SH-SY5Y (cell line): ENCODE measurements around the gene SOAT2.

Source experiments
- GATA2 ChIP-seq: IDR thresholded peaks from 2 replicates; pipeline ENCODE4 v1.6.1; 2011; ENCODE audit warnings: mild to moderate bottlenecking, low read depth, low read length
- GATA3 ChIP-seq: IDR thresholded peaks from 2 replicates; pipeline ENCODE4 v1.6.1; 2011; ENCODE audit warnings: low read depth, mild to moderate bottlenecking, low read length, moderate library complexity

The SOAT2 gene

DNA sequence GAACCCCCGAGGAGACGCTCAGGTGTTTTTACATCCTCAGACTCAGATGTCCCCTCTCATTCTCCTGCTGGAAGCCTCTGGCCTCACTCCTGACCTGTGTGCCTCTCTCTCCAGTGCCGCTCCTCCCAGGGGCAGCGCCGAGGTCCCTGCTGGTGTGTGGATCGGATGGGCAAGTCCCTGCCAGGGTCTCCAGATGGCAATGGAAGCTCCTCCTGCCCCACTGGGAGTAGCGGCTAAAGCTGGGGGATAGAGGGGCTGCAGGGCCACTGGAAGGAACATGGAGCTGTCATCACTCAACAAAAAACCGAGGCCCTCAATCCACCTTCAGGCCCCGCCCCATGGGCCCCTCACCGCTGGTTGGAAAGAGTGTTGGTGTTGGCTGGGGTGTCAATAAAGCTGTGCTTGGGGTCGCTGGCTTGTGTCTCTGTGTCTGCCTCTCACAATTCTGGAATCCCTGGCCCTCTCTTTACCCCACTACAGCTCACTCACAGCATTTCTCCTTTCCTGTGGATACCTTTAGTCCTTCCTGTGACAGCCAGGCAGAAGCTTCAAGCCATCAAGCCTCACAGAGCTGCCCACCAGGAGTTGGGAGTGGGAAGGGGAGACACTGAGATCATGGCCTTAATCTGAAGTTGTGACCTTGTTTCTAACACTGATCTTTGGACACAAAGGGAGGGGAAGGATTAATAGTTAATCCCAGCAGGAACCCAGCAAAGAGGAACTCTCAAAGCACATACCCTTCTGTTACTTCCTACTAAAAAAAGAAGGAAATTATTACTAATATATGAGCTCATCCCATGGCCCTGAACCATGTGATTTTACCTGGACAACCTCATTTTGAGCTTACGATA is 1.1 kb upstream of the SOAT2 start:
- no peak for TF ChIP-seq GATA3
- TF ChIP-seq GATA2 = no peak

DNA sequence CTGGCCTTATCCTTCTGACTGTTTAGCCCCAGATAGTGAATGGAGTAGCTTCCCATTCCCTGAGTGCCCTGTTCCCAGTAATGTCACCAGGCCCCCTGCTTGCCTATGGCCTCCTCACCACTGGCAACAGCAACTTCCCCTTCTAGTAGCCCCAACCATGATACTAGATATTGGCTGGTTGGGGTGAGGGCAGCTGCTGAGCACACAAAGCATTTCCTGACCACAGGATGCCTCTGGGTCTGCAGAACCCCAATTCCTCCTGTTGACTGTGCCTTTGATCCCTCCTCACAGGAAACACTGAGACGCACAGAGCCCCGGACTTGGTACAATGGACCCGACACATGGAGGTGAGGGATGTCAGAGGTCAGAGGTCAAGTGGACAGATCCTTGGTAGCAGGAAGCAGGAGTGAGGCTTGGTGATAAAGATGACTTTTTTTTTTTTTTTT is 597 bp downstream of the SOAT2 start:
- TF ChIP-seq GATA2 = no peak
- TF ChIP-seq GATA3 = no peak

DNA sequence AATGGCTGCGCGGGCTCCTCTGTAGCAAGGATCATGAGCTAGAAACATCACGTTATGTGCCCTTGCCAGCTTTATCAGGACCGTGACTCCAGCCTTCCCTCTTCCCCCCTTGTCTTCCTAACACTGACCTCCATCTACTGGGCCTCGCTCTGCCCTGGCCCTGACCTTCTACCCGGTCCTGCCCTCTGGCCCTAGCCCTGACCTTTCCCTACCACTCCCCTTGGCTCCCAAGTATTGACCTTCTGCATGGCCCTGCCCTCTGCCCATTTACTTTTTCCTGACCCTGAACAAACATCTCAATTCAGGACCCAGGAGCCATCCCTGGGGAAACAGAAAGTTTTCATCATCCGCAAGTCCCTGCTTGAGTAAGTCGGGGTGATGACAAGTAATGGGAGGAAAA is 2.0 kb downstream of the SOAT2 start:
- TF ChIP-seq GATA3 (no peak), GATA2 (no peak)

DNA sequence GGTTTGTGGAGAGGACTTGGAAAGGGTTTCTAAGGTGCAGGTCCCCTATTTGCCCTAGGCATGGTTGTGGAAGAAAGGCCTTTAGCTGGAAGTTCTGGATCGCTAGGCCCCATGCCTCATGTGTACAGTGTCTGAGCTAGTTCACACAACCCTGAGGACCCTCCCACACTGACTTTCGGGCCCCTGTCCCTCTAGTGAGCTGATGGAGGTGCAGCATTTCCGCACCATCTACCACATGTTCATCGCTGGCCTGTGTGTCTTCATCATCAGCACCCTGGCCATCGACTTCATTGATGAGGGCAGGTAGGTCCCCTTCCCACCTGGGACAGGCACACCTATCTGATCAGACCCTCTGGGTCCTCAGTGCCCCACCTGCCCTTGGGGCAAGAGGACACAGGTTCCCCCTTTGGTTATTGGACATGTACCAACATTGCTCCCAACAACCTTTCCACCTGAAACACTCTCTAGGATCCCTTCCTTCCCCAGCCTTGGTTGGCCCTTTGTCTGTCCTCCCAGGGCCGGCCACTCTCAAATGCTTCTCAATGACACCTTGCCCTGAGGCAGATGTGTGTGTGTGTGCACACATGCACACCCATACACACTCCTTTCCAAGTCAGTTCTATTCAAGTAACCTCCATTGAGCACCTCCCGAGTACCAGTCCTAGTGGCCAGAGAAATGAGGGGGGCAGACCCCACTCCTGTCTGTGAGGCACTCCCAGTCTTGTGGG is 2.6 kb downstream of the SOAT2 start:
- TF ChIP-seq GATA3 (no peak), GATA2 (no peak)

DNA sequence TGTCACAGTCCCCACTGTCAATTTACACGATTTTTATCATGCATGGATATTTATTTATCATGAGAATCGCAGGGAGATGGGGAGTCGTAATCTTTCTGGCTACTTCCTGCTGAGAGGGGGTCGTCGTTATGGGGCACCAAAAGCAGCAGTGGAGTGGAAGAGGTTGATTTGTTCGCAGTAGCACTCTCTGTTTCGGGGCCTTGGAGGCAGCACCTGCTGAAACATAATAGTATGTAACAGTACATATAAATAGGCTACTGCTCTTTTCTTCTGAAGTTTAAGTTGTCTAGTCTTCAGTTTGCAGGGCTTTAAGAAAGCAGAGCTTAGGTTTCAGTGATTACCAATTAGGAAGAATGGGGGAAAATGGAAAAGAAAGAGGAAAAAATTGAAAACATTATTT is 3.8 kb downstream of the SOAT2 start:
- TF ChIP-seq GATA2 = no peak
- TF ChIP-seq GATA3 = no peak

DNA sequence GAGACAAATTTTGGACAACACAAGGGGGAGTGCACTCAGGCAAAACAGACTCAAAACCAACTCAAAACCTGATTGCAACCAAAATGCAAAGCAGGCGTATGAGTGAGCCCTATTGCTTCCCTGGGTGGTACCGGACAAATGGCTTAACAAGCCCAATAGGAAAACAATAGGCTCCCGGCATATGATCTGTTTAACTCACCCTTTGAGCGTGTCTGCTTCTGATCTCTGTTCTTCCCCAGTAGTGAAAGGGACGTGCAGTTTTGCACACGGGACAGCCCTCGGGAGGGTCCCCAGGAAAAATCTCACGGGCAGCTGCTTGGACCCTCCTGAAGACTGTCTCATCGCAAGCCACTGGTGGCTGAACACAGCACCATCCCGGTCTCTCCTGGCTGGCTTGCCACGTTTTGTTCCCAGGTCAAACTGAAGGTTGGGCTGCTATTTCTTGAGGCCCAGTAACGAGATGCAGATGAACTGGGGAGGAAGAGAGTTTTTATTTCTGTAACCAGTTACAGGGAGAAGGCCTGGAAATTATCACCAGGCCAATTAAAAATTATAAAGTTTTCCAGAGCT is 9.9 kb downstream of the SOAT2 start:
- no peak for TF ChIP-seq GATA3
- no peak for TF ChIP-seq GATA2

DNA sequence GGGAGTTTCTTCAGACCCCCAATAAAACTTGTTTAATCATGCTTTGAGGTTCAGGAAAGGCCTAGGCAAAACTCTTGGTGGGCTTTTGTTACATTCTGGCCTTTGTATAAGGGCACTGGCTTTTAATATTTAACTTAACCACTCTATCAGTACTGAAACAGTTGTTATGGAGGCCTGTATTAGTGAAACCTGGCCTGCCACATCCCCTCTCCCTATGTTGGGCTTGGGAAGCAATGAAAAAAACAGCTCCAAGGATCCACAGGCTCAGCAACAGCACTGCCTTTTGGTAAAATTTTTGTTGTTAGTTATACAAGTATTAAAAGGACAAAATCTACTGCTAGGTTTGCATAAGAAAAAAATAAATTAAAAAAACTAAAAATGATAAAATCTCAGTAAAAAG is 10.7 kb downstream of the SOAT2 start:
- TF ChIP-seq GATA3 (no peak), GATA2 (no peak)

DNA sequence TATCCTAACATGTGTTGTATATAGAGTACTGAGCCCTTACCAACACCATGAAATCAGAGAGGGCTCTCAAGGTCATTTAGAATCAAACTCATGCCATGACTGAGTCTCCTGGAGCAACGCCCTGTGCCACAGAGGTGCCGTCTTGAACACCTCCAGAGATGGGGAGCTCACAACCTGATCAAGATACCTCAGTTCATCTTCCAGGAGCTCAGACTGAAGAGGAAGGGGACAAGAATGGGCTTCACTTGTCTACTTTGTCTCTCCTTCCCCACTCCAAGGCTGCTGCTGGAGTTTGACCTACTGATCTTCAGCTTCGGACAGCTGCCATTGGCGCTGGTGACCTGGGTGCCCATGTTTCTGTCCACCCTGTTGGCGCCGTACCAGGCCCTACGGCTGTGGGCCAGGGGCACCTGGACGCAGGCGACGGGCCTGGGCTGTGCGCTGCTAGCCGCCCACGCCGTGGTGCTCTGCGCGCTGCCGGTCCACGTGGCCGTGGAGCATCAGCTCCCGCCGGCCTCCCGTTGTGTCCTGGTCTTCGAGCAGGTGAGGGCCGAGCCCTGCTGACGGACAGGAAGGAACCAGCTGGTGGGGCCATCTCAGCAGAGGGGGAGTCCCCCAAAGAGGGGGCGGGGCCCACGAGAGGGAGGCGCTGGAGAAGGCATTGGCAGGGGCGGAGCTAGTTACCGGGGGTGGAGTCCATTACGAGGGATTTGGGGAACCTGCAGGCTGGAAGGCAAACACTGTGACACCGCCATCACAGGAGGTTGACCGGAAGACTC is 12.0 kb downstream of the SOAT2 start:
- TF ChIP-seq GATA2 (no peak), GATA3 (no peak)

DNA sequence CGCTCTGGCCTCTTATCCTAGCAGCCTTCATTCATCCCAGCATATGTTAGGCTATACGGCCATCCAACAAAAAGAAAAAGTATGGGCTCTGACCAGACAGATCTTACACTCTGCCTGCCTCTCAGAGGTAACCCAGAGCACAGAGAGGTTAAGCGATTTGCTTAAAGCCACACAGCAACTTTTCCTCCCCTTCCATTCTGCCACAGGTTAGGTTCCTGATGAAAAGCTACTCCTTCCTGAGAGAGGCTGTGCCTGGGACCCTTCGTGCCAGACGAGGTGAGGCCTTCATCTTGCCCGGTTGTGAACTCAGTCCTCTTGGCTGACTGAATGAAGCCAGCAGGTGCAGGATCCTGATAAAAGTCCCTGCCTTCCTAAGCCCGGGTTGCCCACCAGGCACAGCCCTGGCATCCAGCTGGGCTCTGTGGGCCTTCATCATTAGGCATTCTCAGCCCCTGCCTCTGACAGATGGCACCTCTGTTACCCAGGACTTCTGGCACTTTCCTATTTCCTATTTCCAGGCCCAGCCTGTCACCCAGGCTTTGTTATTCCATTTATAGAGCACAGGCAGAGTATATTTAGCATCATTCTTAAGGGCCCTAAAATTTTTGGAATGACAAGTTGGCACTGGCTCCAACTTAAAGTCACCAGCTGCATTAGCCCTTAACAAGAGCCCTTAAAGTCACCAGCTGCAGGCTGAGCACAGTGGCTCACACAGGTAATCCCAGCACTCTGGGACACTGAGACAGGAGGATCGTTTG is 12.8 kb downstream of the SOAT2 start:
- TF ChIP-seq GATA3 (no peak), GATA2 (no peak)

DNA sequence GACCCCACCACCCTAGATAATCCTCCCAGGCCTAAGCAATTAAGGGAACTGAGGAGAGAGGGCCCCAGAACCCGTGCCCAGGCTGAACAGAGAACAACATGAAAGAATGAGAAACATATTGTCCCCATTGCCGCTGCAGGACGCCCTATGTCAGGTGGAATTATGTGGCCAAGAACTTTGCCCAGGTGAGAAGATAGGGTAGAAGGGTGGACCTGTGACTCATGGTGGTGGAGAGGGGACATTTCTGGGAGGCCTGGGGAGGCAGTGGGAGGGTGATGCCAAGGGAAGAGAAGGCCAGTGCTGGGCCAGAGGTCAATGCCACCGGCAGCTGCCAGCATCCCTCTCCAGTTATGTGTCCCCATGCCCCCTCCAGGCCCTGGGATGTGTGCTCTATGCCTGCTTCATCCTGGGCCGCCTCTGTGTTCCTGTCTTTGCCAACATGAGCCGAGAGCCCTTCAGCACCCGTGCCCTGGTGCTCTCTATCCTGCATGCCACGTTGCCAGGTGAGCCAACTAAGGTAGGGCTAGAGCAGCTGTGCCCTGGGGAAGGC is 15.5 kb downstream of the SOAT2 start:
- TF ChIP-seq GATA3 (no peak), GATA2 (no peak)

DNA sequence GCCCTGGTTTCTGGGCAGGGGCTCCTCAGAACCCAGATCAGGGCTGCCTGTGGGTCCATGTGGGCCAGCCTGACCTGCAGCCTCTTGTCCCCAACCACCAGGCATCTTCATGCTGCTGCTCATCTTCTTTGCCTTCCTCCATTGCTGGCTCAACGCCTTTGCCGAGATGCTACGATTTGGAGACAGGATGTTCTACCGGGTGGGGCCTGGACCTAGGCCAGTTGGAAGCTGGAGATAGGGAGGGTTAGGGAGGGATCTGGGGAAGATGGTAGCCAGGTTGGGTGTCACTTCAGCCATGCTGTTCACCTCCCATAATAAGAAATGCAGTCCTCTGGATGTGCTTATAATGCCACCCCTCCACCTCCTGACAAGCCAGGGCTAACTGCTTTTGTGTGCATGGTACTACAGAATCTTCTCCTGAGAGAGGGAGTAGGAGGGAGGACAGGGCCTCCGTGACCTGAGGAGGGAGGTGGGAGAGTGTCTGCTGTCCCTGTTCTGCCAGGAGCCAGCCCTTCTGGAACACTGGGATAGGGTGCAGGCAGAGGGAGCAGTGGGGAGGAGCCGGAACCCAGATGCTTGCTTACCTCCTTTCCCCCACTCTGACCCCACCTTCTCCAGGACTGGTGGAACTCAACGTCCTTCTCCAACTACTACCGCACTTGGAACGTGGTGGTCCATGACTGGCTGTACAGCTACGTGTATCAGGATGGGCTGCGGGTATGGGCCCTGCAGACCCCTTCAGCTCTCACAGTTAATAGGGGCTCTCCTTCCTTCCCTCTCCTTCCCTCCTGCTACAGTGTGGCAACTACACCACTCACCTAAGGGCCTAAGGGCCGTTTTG is 17.6 kb downstream of the SOAT2 start:
- TF ChIP-seq GATA2 = no peak
- no peak for TF ChIP-seq GATA3

DNA sequence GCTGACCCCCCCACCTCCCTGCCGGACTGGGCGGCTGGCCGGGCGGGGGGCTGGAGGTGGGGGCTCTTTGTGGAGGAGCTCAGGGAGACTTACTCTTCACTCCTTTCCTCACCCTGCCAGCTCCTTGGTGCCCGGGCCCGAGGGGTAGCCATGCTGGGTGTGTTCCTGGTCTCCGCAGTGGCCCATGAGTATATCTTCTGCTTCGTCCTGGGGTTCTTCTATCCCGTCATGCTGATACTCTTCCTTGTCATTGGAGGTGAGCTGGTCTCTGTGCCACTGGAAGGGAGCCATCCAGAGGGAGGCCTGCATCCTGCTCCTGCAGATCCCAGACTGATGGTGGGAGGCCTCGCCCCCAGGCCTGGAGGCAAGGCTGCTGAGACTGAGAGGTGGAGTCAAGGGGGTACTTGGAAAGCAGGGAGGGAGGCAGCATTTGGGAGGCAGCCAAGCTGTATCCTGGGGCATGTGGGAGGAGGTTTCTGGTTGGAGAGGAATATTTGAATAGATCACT is 19.7 kb downstream of the SOAT2 start:
- TF ChIP-seq GATA2 (no peak), GATA3 (no peak)
